Measurements from ENCODE around the gene MROH2A. TPM values are rescaled to one million over a fixed set of nuclear protein-coding genes. Genes with fewer than 3 reads are reported as not detected.

Gene MROH2A
- polyA plus RNA-seq, 3 donors: not detected

- intact Hi-C loops (cut with micrococcal nuclease): no loop called here
- H3K27me3 ChIP-seq (ENCODE audit: control insufficient read depth in 2 of 2, insufficient read depth in 2 of 2, low read length in 2 of 2): no peaks in the 10 kb centered on the region
- no peak overlapping the region for H3K9ac ChIP-seq (ENCODE audit: insufficient read depth, low read length, poor library complexity, severe bottlenecking)
- no peak overlapping the region for H3K27ac Mint-ChIP-seq
- peaks cover 4 to 12% (median 8%) of the 10 kb centered on the region in 7 donors for H3K9me3 Mint-ChIP-seq
- no peak overlapping the region for H3K4me3 ChIP-seq (replicated peaks in 1 of 3; ENCODE audit: low read depth in 2 of 3, low read length in 3 of 3)
- H3K4me1 ChIP-seq (ENCODE audit: control insufficient read depth in 1 of 2, insufficient read depth in 2 of 2, low read length in 2 of 2): no peaks in the 10 kb centered on the region
- no peak overlapping the region for H2AFZ ChIP-seq (ENCODE audit: insufficient read depth, low read depth, low read length, poor library complexity, severe bottlenecking)
- no peak overlapping the region for H3K4me2 ChIP-seq (replicated peaks; ENCODE audit: extremely low read depth, low read length, poor library complexity, severe bottlenecking)
- no peaks in the 10 kb centered on the region for H3K36me3 Mint-ChIP-seq
- H3K27me3 Mint-ChIP-seq (ENCODE audit: low read depth in 3 of 3): peaks cover 2 to 7% (median 4%) of the 10 kb centered on the region in 3 donors
- 100% methylated on average over 5 of the region's 7 CpGs for WGBS (ENCODE audit: insufficient coverage)
- no peak overlapping the region for H3K4me3 Mint-ChIP-seq
- H3K27ac ChIP-seq (ENCODE audit: low read depth in 1 of 2, low read length in 2 of 2): no peak overlapping the region
- H4K20me1 ChIP-seq (ENCODE audit: insufficient read depth, low read length): no peaks in the 10 kb centered on the region
- no peaks in the 10 kb centered on the region for H3K36me3 ChIP-seq (replicated peaks in 1 of 2; ENCODE audit: control insufficient read depth in 1 of 2, insufficient read depth in 2 of 2, low read length in 2 of 2)
- no peak for DNase-seq
- TF ChIP-seq CTCF (IDR thresholded peaks at IDR 0.05): no peak
- peaks cover 0 to 7% of the 10 kb centered on the region in 2 donors for H3K9me3 ChIP-seq (replicated peaks in 1 of 2; ENCODE audit: control insufficient read depth in 1 of 2, insufficient read depth in 1 of 2, low read length in 2 of 2)
- no peaks in the 10 kb centered on the region for H3K79me2 ChIP-seq (ENCODE audit: insufficient read depth, low read length)
- no peaks in the 10 kb centered on the region for H3K4me1 Mint-ChIP-seq
These were observed 11.4 kb downstream of the MROH2A start for GRCh38 chr2:233789554-233789953.

GRCh38 chr2:233791151-233791882 is 13.2 kb downstream of the MROH2A start:
- Mint-ChIP-seq H3K4me1 (no peaks in the 10 kb centered on the region), H3K27ac (no peak overlapping the region), H3K9me3 (peaks cover 0 to 2% (median under 1%) of the 10 kb centered on the region in 7 donors), H3K27me3 (ENCODE audit: low read depth in 3 of 3) (peaks cover 0 to 7% (median 4%) of the 10 kb centered on the region in 3 donors), H3K36me3 (no peaks in the 10 kb centered on the region), H3K4me3 (no peak overlapping the region)
- Histone ChIP-seq H3K9ac (ENCODE audit: insufficient read depth, low read length, poor library complexity, severe bottlenecking) (no peak overlapping the region), H3K79me2 (ENCODE audit: insufficient read depth, low read length) (no peaks in the 10 kb centered on the region), H3K27ac (ENCODE audit: low read depth in 1 of 2, low read length in 2 of 2) (no peak overlapping the region), H3K9me3 (replicated peaks in 1 of 2; ENCODE audit: control insufficient read depth in 1 of 2, insufficient read depth in 1 of 2, low read length in 2 of 2) (no peaks in the 10 kb centered on the region), H3K4me2 (replicated peaks; ENCODE audit: extremely low read depth, low read length, poor library complexity, severe bottlenecking) (no peak overlapping the region), H2AFZ (ENCODE audit: insufficient read depth, low read depth, low read length, poor library complexity, severe bottlenecking) (no peak overlapping the region), H3K36me3 (replicated peaks in 1 of 2; ENCODE audit: control insufficient read depth in 1 of 2, insufficient read depth in 2 of 2, low read length in 2 of 2) (no peaks in the 10 kb centered on the region), H4K20me1 (ENCODE audit: insufficient read depth, low read length) (no peaks in the 10 kb centered on the region), H3K27me3 (ENCODE audit: control insufficient read depth in 2 of 2, insufficient read depth in 2 of 2, low read length in 2 of 2) (no peaks in the 10 kb centered on the region), H3K4me3 (replicated peaks in 1 of 3; ENCODE audit: low read depth in 2 of 3, low read length in 3 of 3) (no peak overlapping the region), H3K4me1 (ENCODE audit: control insufficient read depth in 1 of 2, insufficient read depth in 2 of 2, low read length in 2 of 2) (no peaks in the 10 kb centered on the region)
- DNase-seq: no peak
- intact Hi-C loops (cut with micrococcal nuclease): no loop called here
- WGBS (ENCODE audit: insufficient coverage): 94% methylated on average over 18 of the region's 18 CpGs
- TF ChIP-seq CTCF (IDR thresholded peaks at IDR 0.05): no peak
